GM19463 (cell line): Measurements from ENCODE around the gene ZKSCAN7.
"Not testable (repeated sequence)": the region's sequence is repeated elsewhere in the genome, so short reads cannot be mapped to it uniquely, and the experiment has no call there.

Experiments
- ATAC-seq: cut with Tn5 transposase; IDR thresholded peaks from one replicate; pipeline ENCODE4 v1.9.1; 2021; ENCODE audit warnings: mild to moderate bottlenecking, moderate library complexity; ENCODE audit not compliant: unreplicated experiment

Gene ZKSCAN7

GRCh38 chr3:44554626-44555592 is at the start of gene ZKSCAN7:
Gene ZKSCAN7, plus strand, starts transcription at chr3:44555193. Its CDS starts 1,855 bp downstream, at chr3:44557048.
- ATAC-seq, result peak; percentile 72

GRCh38 chr3:44506556-44506955 is 48.4 kb upstream of the ZKSCAN7 start:
- ATAC-seq, result no peak

- no peak for ATAC-seq
Measured at GRCh38 chr3:44506961-44507360, 48.0 kb upstream of the ZKSCAN7 start.

GRCh38 chr3:44509393-44509921 is 45.5 kb upstream of the ZKSCAN7 start:
- no peak for ATAC-seq

- ATAC-seq, result peak; percentile 50
Measured at GRCh38 chr3:44510000-44510368, 45.0 kb upstream of the ZKSCAN7 start.

- no peak for ATAC-seq
Measured at GRCh38 chr3:44511238-44511566, 43.8 kb upstream of the ZKSCAN7 start.

- ATAC-seq, result no peak
Measured at GRCh38 chr3:44513513-44513912, 41.5 kb upstream of the ZKSCAN7 start.

- ATAC-seq, result no peak
Measured at GRCh38 chr3:44516230-44516629, 38.8 kb upstream of the ZKSCAN7 start.

GRCh38 chr3:44518782-44519156 is 36.2 kb upstream of the ZKSCAN7 start:
- no peak for ATAC-seq

GRCh38 chr3:44521721-44522120 is 33.3 kb upstream of the ZKSCAN7 start:
- no peak for ATAC-seq

GRCh38 chr3:44522494-44522933 is 32.5 kb upstream of the ZKSCAN7 start:
- no peak for ATAC-seq

GRCh38 chr3:44525060-44525459 is 29.9 kb upstream of the ZKSCAN7 start:
- no peak for ATAC-seq

- no peak for ATAC-seq
Measured at GRCh38 chr3:44529927-44530326, 25.1 kb upstream of the ZKSCAN7 start.

GRCh38 chr3:44530911-44531310 is 24.1 kb upstream of the ZKSCAN7 start:
- no peak for ATAC-seq

- ATAC-seq, result not testable (repeated sequence)
Measured at GRCh38 chr3:44534659-44535058, 20.3 kb upstream of the ZKSCAN7 start.

GRCh38 chr3:44535364-44535763 is 19.6 kb upstream of the ZKSCAN7 start:
- no peak for ATAC-seq

- not testable (repeated sequence) for ATAC-seq
Measured at GRCh38 chr3:44544811-44545210, 10.2 kb upstream of the ZKSCAN7 start.

- ATAC-seq, result no peak
Measured at GRCh38 chr3:44555723-44556122, 730 bp downstream of the ZKSCAN7 start.

- ATAC-seq, result no peak
Measured at GRCh38 chr3:44557074-44557473, 2.1 kb downstream of the ZKSCAN7 start.

GRCh38 chr3:44561076-44561475 is 6.1 kb downstream of the ZKSCAN7 start:
- ATAC-seq, result no peak

- ATAC-seq, result no peak
Measured at GRCh38 chr3:44562147-44562546, 7.2 kb downstream of the ZKSCAN7 start.

- no peak for ATAC-seq
Measured at GRCh38 chr3:44568561-44568960, 13.6 kb downstream of the ZKSCAN7 start.
